Esophagus muscularis mucosa (tissue), 4 donors: ENCODE data around the gene KRTAP4-6. TPM values are rescaled to one million over a fixed set of nuclear protein-coding genes. Genes with fewer than 3 reads are reported as not detected.
"Not testable (repeated sequence)": the region's sequence is repeated elsewhere in the genome, so short reads cannot be mapped to it uniquely, and the experiment has no call there.

Experiments used
- DNase-seq: peaks from one replicate; pipeline ENCODE4 v3.0.0-alpha.2; 2017; ENCODE audit errors: extremely low spot score
- H3K27ac ChIP-seq, 4 donors: fragments of 200-600 bp; sonication (generic); replicated peaks in 1 of 4; 1 replicate in 3 of 4; 2 replicates in 1 of 4; pipeline ENCODE4 v1.5.1; 2016 to 2019; ENCODE audit warnings: mild to moderate bottlenecking in 1 of 4
- H3K27me3 ChIP-seq, 4 donors: fragments of 200-600 bp; sonication (generic); one replicate each; pipeline versions ENCODE4 v1.5.1 to v1.6.0; 2016 to 2019
- H3K36me3 ChIP-seq, 4 donors: fragments of 200-600 bp; sonication (generic); one replicate each; pipeline ENCODE4 v1.5.1; 2016 to 2019
- H3K4me1 ChIP-seq, 4 donors: fragments of 200-600 bp; sonication (generic); one replicate each; pipeline ENCODE4 v1.5.1; 2016 to 2019
- H3K4me3 ChIP-seq, 4 donors: fragments of 200-600 bp; sonication (generic); 1 replicate in 2 of 4; 2 replicates in 2 of 4; pipeline ENCODE4 v1.5.1; 2016 to 2019; ENCODE audit warnings: mild to moderate bottlenecking in 4 of 4, moderate library complexity in 1 of 4
- H3K9me3 ChIP-seq, 4 donors: fragments of 200-600 bp; sonication (generic); 1 replicate in 3 of 4; 2 replicates in 1 of 4; pipeline ENCODE4 v1.5.1; 2016 to 2019
- EP300 ChIP-seq: sonication (generic); formaldehyde crosslinking; IDR thresholded peaks from one replicate; pipeline ENCODE4 v1.6.1; 2017; ENCODE audit warnings: antibody characterized with exemption
- POLR2A ChIP-seq: fragments of 450-650 bp; IDR thresholded peaks from one replicate; pipeline ENCODE4 v1.6.1; 2017; ENCODE audit warnings: antibody characterized with exemption, moderate library complexity, mild to moderate bottlenecking, low read depth
- POLR2AphosphoS5 ChIP-seq, 2 donors: sonication (generic); formaldehyde crosslinking; IDR thresholded peaks; one replicate each; pipeline ENCODE4 v1.6.1; 2017; ENCODE audit warnings: antibody characterized with exemption in 2 of 2
- WGBS: methylation state at CpG from one replicate; pipeline ENCODE4 v1.1.5; 2018; 5-methylcytosine and 5-hydroxymethylcytosine counted together
- intact Hi-C: fragments of 100-400 bp; cut with DNase I; formaldehyde crosslinking; loops from one replicate; pipeline ENCODE4 v1.15.1; 2023
- total RNA-seq, 4 donors: library from RNA; depleted of rRNA; stranded (reverse); fragments of >200 nt; gene quantifications; one replicate each; pipeline versions ENCODE4 v1.1.0 to v1.2.1, GENCODE V29; 2016
- TF ChIP-seq, protein P1 (sequence below), 3 experiments: fragments of 200-600 bp in 2 of 3; fragments of 450-650 bp in 1 of 3; sonication (generic) in 2 of 3; IDR thresholded peaks; one replicate each; pipeline ENCODE4 v1.5.1; 2017 to 2019; ENCODE audit warnings: antibody characterized with exemption in 3 of 3, mild to moderate bottlenecking in 2 of 3, moderate library complexity in 1 of 3

The KRTAP4-6 gene
- total RNA-seq, 4 donors from 2014 or later, result not detected

DNA sequence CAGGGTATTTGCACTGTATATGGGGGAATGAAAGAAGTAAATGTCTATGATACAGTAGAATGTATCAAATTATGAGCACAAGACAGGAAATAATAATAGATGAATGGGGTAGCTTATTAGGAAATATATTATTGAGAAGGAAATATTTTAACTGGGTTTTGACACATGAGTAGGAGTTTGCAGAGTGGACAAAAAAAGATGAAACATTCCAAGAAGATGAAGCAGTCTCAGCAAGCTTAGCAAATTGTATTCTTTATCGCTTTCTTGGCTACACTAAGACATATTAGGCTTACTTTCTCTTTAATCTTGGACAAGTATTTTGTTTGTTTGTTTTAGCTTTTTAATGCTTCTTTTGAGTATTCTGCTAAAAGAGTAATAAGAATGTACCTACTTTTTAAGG is 36.4 kb downstream of the KRTAP4-6 start:
- Histone ChIP-seq H3K9me3 (no peaks in the 10 kb centered on the region), H3K27me3 (peaks cover 0 to 8% (median 0%) of the 10 kb centered on the region in 4 donors), H3K4me3 (no peak overlapping the region), H3K36me3 (no peaks in the 10 kb centered on the region), H3K27ac (no peak overlapping the region), H3K4me1 (no peaks in the 10 kb centered on the region)
- no peak for DNase-seq
- TF ChIP-seq POLR2A (no peak), POLR2AphosphoS5 (IDR thresholded peaks at IDR 0.05) (no peak), EP300 (no peak)
- TF ChIP-seq, protein P1, sequence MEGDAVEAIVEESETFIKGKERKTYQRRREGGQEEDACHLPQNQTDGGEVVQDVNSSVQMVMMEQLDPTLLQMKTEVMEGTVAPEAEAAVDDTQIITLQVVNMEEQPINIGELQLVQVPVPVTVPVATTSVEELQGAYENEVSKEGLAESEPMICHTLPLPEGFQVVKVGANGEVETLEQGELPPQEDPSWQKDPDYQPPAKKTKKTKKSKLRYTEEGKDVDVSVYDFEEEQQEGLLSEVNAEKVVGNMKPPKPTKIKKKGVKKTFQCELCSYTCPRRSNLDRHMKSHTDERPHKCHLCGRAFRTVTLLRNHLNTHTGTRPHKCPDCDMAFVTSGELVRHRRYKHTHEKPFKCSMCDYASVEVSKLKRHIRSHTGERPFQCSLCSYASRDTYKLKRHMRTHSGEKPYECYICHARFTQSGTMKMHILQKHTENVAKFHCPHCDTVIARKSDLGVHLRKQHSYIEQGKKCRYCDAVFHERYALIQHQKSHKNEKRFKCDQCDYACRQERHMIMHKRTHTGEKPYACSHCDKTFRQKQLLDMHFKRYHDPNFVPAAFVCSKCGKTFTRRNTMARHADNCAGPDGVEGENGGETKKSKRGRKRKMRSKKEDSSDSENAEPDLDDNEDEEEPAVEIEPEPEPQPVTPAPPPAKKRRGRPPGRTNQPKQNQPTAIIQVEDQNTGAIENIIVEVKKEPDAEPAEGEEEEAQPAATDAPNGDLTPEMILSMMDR (IDR thresholded peaks at IDR 0.05), result no peak
- intact Hi-C loops, result no loop called here
- WGBS, result 84% methylated on average over 1 of the region's 1 CpG

DNA sequence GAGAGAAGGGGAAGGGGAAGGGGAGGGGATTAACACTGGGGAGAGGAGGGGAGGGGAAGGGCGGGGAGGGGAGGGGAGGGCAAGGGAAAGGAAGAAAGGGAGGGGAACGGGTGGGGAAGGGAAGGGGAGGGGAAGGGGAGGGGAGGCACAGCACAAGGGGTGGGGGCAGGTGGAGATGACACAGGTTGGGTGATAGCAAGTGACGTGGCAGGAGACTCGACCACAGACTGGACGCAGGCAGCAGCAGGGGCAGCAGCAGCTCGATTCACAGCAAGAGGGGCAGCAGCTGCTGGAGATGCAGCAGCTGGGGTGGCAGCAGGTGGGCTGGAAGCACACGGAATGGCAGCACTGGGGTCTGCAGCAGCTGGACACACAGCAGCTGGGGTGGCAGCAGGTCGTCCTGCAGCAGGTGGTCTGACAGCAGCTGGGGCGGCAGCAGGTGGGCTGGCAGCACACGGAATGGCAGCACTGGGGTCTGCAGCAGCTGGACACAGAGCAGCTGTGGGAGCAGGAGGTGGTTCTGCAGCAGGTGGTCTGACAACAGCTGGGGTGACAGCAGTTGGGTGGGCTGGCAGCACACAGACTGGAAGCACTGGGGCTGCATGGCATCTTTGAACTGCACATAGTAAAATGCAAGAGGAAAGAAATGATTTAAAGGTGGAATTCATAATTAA is 38.6 kb downstream of the KRTAP4-6 start, which contains the start of gene KRTAP4-16:
TSS of gene KRTAP4-16 (minus strand) at position 624 of the 674 bp plus-strand sequence. CDS start at position 624, 0 bp downstream.
- intact Hi-C loops, result no loop called here
- TF ChIP-seq, protein P1 (IDR thresholded peaks at IDR 0.05), result no peak
- no peak for TF ChIP-seq POLR2A
- TF ChIP-seq POLR2AphosphoS5 (IDR thresholded peaks at IDR 0.05), result no peak
- no peak for TF ChIP-seq EP300
- no peak within 1 kb of the TSS for H3K4me3 ChIP-seq
- H3K36me3 ChIP-seq, result no peaks in the 10 kb centered on the region
- no peaks in the 10 kb centered on the region for H3K9me3 ChIP-seq
- no peak within 1 kb of the TSS for H3K27ac ChIP-seq
- H3K4me1 ChIP-seq, result no peaks in the 10 kb centered on the region
- DNase-seq, result no peak
- peaks cover 0 to 12% (median 0%) of the 10 kb centered on the region in 4 donors for H3K27me3 ChIP-seq
- 49% methylated on average over 7 of the region's 10 CpGs for WGBS

DNA sequence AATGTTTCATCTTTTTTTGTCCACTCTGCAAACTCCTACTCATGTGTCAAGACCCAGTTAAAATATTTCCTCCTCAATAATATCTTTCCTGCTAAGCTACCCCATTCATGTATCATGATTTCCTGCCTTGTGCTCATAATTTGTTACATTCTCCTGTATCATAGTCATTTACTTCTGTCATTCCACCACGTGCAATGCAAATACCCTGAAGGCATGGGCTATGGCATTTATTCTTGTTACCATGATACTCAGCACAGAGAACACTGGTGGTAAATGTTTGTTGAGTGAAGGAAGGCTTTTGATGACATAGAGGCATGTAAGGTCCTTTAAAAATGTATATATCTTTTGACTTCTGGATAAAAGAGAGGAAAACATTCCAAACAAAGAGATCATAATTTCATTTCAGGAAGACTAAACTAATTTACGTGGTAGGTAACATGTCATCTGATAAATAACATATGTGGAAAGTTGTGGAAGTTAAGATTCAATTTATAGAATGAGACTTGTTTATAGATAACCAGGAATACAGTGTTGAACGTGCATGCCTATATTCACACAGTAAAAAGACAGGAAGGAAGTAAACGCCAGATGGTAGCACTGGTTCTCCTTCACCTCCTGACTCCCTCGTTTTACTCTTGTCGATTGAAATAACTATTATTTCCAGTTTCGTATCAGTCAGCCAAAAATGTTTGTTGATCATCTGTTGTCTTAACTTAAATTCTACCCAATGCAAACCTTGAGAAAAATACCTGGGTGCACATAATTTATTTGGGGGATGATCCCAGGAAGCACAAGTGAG is 40.5 kb downstream of the KRTAP4-6 start:
- H3K27ac ChIP-seq, H3K9me3 ChIP-seq, intact Hi-C loops, DNase-seq, H3K36me3 ChIP-seq, H3K4me1 ChIP-seq, H3K4me3 ChIP-seq: not testable (repeated sequence)
- 44% methylated on average over 7 of the region's 7 CpGs for WGBS
- H3K27me3 ChIP-seq, result peaks cover 0 to 11% (median 0%) of the 10 kb centered on the region in 4 donors

DNA sequence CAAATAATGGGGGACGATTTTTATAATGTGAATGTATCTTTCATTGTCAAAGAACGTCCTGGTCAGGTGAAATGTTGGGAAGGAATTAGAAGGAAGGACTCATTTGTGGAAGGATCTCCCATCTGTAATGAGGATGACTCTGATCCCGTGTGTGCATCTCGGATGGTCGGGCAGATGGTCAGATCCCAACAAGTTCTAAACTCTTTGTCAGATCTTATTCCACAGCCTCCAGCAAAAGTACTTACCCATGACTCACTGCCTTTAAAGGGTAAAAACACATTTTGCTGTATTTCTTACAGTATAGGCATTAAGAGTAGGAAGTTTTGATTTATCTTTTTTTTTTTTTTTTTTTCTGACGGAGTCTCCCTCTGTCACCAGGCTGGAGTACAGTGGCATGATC is 41.9 kb downstream of the KRTAP4-6 start:
- Histone ChIP-seq H3K9me3 (no peaks in the 10 kb centered on the region), H3K4me3 (no peak overlapping the region), H3K4me1 (no peaks in the 10 kb centered on the region), H3K27me3 (peaks cover 0 to 11% (median 0%) of the 10 kb centered on the region in 4 donors), H3K36me3 (no peaks in the 10 kb centered on the region), H3K27ac (no peak overlapping the region)
- TF ChIP-seq, protein P1 (IDR thresholded peaks at IDR 0.05), result no peak
- no peak for TF ChIP-seq POLR2AphosphoS5 (IDR thresholded peaks at IDR 0.05)
- no peak for TF ChIP-seq EP300
- TF ChIP-seq POLR2A, result no peak
- intact Hi-C loops, result no loop called here
- DNase-seq, result no peak
- WGBS, result 84% methylated on average over 6 of the region's 6 CpGs

DNA sequence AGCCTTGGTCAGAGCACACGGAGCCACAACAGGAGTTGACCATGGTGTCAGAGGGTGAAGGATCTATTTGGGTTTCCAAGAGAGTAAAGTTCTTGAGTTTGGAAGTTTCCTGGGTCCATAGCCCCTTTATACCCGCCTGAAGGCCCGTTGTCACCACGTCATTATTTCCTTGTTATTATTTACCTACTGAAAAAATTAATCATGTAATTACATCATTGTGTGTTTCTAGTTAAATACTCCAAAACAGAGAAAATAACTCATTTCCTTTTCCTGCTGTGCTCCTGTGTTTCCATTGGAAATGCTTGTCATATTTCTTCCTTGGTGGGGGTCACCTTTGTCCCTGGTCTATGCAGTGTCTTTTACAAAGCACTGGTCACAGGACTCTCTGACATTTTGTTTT is 42.3 kb downstream of the KRTAP4-6 start, which contains the start of gene KRTAP4-8:
TSS of gene KRTAP4-8 (minus strand) at position 101 of the 400 bp plus-strand sequence. CDS start at position 43, 58 bp downstream.
- DNase-seq, result no peak
- Histone ChIP-seq H3K36me3 (no peaks in the 10 kb centered on the region), H3K27me3 (peaks cover 0 to 11% (median 0%) of the 10 kb centered on the region in 4 donors), H3K27ac (no peak within 1 kb of the TSS), H3K4me1 (no peaks in the 10 kb centered on the region), H3K9me3 (no peaks in the 10 kb centered on the region), H3K4me3 (no peak within 1 kb of the TSS)
- WGBS, result 89% methylated on average over 3 of the region's 4 CpGs
- intact Hi-C loops, result no loop called here
- TF ChIP-seq POLR2A (no peak), POLR2AphosphoS5 (IDR thresholded peaks at IDR 0.05) (no peak), EP300 (no peak)
- TF ChIP-seq, protein P1 (IDR thresholded peaks at IDR 0.05), result no peak
